HEK293 (cell line): ENCODE data around the gene GATA2.

Experiments used
- CTCF ChIA-PET: fragments of 350-600 bp; formaldehyde crosslinking; extraction: SDS; loops from one replicate; lab custom pipeline; 2021; ENCODE audit warnings: antibody characterized with exemption; lab: Yijun Ruan, JAX
- POLR2A ChIA-PET: fragments of 300-600 bp; formaldehyde crosslinking; extraction: SDS; loops from one replicate; lab custom pipeline; 2020; ENCODE audit warnings: antibody characterized with exemption, inconsistent platforms; lab: Yijun Ruan, JAX
- H3K27ac ChIP-seq: fragments of 200-500 bp; sonication (Bioruptor generic); 2 replicates; pipeline ENCODE4 v1.5.1; 2014; ENCODE audit warnings: low read depth, low read length, control low read depth, inconsistent platforms; ENCODE audit errors: extremely low read depth
- H3K36me3 ChIP-seq, 2 experiments: fragments of 200-500 bp in 1 of 2; sonication (Bioruptor generic) in 1 of 2; 1 replicate in 1 of 2; 2 replicates in 1 of 2; pipeline ENCODE4 v1.5.1; 2014 to 2017; ENCODE audit warnings: inconsistent platforms in 2 of 2, low read length in 2 of 2; ENCODE audit not compliant: control insufficient read depth in 2 of 2, insufficient read depth in 1 of 2
- H3K4me1 ChIP-seq: fragments of 200-500 bp; sonication (Bioruptor generic); 2 replicates; pipeline ENCODE4 v1.5.1; 2014; ENCODE audit warnings: mild to moderate bottlenecking, low read length, inconsistent platforms; ENCODE audit not compliant: control insufficient read depth, insufficient read depth
- H3K4me3 ChIP-seq: 2 replicates; pipeline ENCODE4 v1.5.1; 2011; ENCODE audit warnings: low read depth, mild to moderate bottlenecking, control low read depth, low read length, moderate library complexity
- H3K9me3 ChIP-seq: fragments of 200-500 bp; sonication (Bioruptor generic); 2 replicates; pipeline ENCODE4 v1.5.1; 2014; ENCODE audit warnings: low read depth, low read length, inconsistent platforms; ENCODE audit not compliant: control insufficient read depth, insufficient read depth
- HOXD13 ChIP-seq: sonication (generic); formaldehyde crosslinking; IDR thresholded peaks from 2 replicates; pipeline ENCODE4 v1.8.0; 2022; ENCODE audit warnings: missing genetic modification reagents, borderline replicate concordance
- SETDB1 ChIP-seq: IDR thresholded peaks from one replicate; pipeline ENCODE4 v1.6.1; 2017; ENCODE audit warnings: mild to moderate bottlenecking, low read length, moderate library complexity, mixed read lengths; ENCODE audit not compliant: insufficient read length
- YY2 ChIP-seq: fragments of 450-650 bp; formaldehyde crosslinking; IDR thresholded peaks from 2 replicates; pipeline ENCODE4 v1.5.1; 2016; ENCODE audit warnings: missing biosample characterization, missing genetic modification characterization
- ZEB2 ChIP-seq: fragments of 450-650 bp; formaldehyde crosslinking; IDR thresholded peaks from 2 replicates; pipeline ENCODE4 v1.5.1; 2016; ENCODE audit warnings: missing biosample characterization, missing genetic modification characterization
- ZFHX2 ChIP-seq: fragments of 450-650 bp; formaldehyde crosslinking; conservative IDR thresholded peaks from 2 replicates; pipeline ENCODE4 v1.5.1; 2016; ENCODE audit warnings: missing biosample characterization, missing genetic modification characterization
- ZIC2 ChIP-seq: fragments of 450-650 bp; formaldehyde crosslinking; IDR thresholded peaks from 2 replicates; pipeline ENCODE4 v1.5.1; 2016; ENCODE audit warnings: missing biosample characterization, missing genetic modification characterization
- ZNF132 ChIP-seq: fragments of 450-650 bp; formaldehyde crosslinking; IDR thresholded peaks from 2 replicates; pipeline ENCODE4 v1.5.1; 2017; ENCODE audit warnings: missing biosample characterization, missing genetic modification characterization, borderline replicate concordance
- ZNF157 ChIP-seq: fragments of 450-650 bp; formaldehyde crosslinking; IDR thresholded peaks from 2 replicates; pipeline ENCODE4 v1.5.1; 2016; ENCODE audit warnings: missing biosample characterization, missing genetic modification characterization
- ZNF169 ChIP-seq: fragments of 450-650 bp; formaldehyde crosslinking; IDR thresholded peaks from 2 replicates; pipeline ENCODE4 v1.5.1; 2016; ENCODE audit warnings: missing biosample characterization, missing genetic modification characterization
- ZNF214 ChIP-seq: fragments of 450-650 bp; formaldehyde crosslinking; IDR thresholded peaks from 2 replicates; pipeline ENCODE4 v1.5.1; 2017; ENCODE audit warnings: missing biosample characterization, mild to moderate bottlenecking, missing genetic modification characterization, borderline replicate concordance
- ZNF26 ChIP-seq: fragments of 450-650 bp; formaldehyde crosslinking; IDR thresholded peaks from 2 replicates; pipeline ENCODE4 v1.5.1; 2016; ENCODE audit warnings: missing biosample characterization, missing genetic modification characterization
- ZNF341 ChIP-seq: fragments of 450-650 bp; formaldehyde crosslinking; IDR thresholded peaks from 2 replicates; pipeline ENCODE4; 2016; ENCODE audit warnings: low read depth, missing biosample characterization, missing genetic modification characterization
- ZNF391 ChIP-seq: fragments of 450-650 bp; formaldehyde crosslinking; IDR thresholded peaks from 2 replicates; pipeline ENCODE4 v1.5.1; 2016; ENCODE audit warnings: low read depth, missing biosample characterization, missing genetic modification characterization, borderline replicate concordance
- ZNF394 ChIP-seq: fragments of 450-650 bp; formaldehyde crosslinking; IDR thresholded peaks from 2 replicates; pipeline ENCODE4 v1.5.1; 2016; ENCODE audit warnings: missing biosample characterization, missing genetic modification characterization, mild to moderate bottlenecking, moderate library complexity, borderline replicate concordance
- ZNF449 ChIP-seq: fragments of 450-650 bp; formaldehyde crosslinking; IDR thresholded peaks from 2 replicates; pipeline ENCODE4 v1.5.1; 2017; ENCODE audit warnings: missing biosample characterization, mild to moderate bottlenecking, missing genetic modification characterization, moderate library complexity
- ZNF548 ChIP-seq: fragments of 450-650 bp; formaldehyde crosslinking; IDR thresholded peaks from 2 replicates; pipeline ENCODE4 v1.5.1; 2016; ENCODE audit warnings: missing biosample characterization, missing genetic modification characterization
- ZNF558 ChIP-seq: fragments of 450-650 bp; formaldehyde crosslinking; IDR thresholded peaks from 2 replicates; pipeline ENCODE4 v1.5.1; 2016; ENCODE audit warnings: missing biosample characterization, missing genetic modification characterization
- ZNF596 ChIP-seq: fragments of 450-650 bp; IDR thresholded peaks from 2 replicates; pipeline ENCODE4 v1.5.0; 2018; ENCODE audit warnings: missing biosample characterization, mild to moderate bottlenecking, missing genetic modification characterization, moderate library complexity
- ZNF777 ChIP-seq: fragments of 450-650 bp; formaldehyde crosslinking; IDR thresholded peaks from 2 replicates; pipeline ENCODE4 v1.5.1; 2017; ENCODE audit warnings: missing biosample characterization, missing genetic modification characterization, borderline replicate concordance
- TF ChIP-seq, protein P1 (sequence below): fragments of 450-650 bp; IDR thresholded peaks from 2 replicates; pipeline ENCODE4 v1.5.1; 2018; ENCODE audit warnings: missing biosample characterization, mild to moderate bottlenecking, missing genetic modification characterization

The GATA2 gene

DNA sequence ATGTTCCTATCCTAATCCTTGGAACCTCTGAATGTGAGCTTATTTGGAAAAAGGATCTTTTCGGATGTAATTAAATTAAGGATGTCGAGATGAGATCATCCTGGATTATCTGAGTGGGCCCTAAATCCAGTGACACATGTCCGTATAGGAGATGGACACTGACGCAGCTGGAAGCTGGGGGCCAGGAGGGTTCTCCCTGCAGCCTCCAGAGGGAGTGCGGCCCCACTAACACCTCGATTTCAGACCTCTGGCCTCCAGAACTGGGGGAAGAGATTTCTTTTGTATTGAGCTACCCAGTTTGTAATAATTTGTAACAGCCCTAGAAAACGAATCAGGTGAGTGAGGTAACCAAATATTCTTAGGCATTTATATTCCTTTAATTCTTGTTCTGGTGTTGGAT, 28.8 kb downstream of the GATA2 start:
- H3K36me3 ChIP-seq, result no peaks in the 10 kb centered on the region
- H3K9me3 ChIP-seq, result no peaks in the 10 kb centered on the region
- CTCF ChIA-PET, result interaction anchor here (1.4 kb wide), 1 partner anchor 144 kb away, joined by 4 read pairs; no protein-coding TSS in a partner anchor
- no peak overlapping the region for H3K27ac ChIP-seq
- H3K4me3 ChIP-seq, result no peak overlapping the region
- POLR2A ChIA-PET, result no interaction called here
- H3K4me1 ChIP-seq, result no peaks in the 10 kb centered on the region
- no peak for TF ChIP-seq SETDB1
- TF ChIP-seq ZNF169, result no peak
- no peak for TF ChIP-seq ZNF449 (tag by site-specific recombination)
- no peak for TF ChIP-seq ZNF596 (tag by site-specific recombination)
- no peak for TF ChIP-seq ZNF394 (tag by site-specific recombination)
- TF ChIP-seq ZNF132 (tag by site-specific recombination), result no peak
- no peak for TF ChIP-seq ZNF548 (tag by site-specific recombination)
- no peak for TF ChIP-seq ZNF341 (tag by site-specific recombination)

DNA sequence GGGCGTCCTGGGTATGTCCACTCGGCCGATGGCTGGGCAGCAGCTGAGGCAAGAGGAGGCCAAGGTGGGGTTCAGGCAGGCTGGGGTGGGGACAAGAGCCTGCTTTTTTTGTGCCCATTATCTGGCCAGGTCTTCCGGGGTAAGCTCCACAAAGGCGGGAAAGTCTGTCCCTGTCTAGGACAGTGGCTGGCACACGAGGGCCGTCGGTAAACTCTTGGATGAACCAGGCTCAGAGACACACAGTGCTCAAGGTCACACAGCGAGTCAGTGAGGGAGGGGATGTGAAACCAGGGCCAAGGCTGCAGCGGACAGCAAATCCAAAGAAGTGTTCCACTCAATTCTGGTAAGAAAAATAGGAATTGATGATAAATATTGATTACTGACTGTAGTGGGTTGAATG, 29.2 kb downstream of the GATA2 start:
- H3K4me3 ChIP-seq, result no peak overlapping the region
- ChIA-PET POLR2A (no interaction called here), CTCF (interaction anchor here (1.4 kb wide), 1 partner anchor 145 kb away, joined by 4 read pairs; no protein-coding TSS in a partner anchor)
- H3K4me1 ChIP-seq, result no peaks in the 10 kb centered on the region
- TF ChIP-seq ZNF394 (tag by site-specific recombination) (no peak), ZNF777 (tag by site-specific recombination) (no peak), ZNF157 (tag by site-specific recombination) (no peak), ZNF558 (no peak), HOXD13 (CRISPR knock-in tag) (no peak), YY2 (tag by site-specific recombination) (no peak), ZNF26 (no peak), ZEB2 (tag by site-specific recombination) (no peak), ZIC2 (tag by site-specific recombination) (no peak), ZNF391 (tag by site-specific recombination) (no peak)
- TF ChIP-seq, protein P1, sequence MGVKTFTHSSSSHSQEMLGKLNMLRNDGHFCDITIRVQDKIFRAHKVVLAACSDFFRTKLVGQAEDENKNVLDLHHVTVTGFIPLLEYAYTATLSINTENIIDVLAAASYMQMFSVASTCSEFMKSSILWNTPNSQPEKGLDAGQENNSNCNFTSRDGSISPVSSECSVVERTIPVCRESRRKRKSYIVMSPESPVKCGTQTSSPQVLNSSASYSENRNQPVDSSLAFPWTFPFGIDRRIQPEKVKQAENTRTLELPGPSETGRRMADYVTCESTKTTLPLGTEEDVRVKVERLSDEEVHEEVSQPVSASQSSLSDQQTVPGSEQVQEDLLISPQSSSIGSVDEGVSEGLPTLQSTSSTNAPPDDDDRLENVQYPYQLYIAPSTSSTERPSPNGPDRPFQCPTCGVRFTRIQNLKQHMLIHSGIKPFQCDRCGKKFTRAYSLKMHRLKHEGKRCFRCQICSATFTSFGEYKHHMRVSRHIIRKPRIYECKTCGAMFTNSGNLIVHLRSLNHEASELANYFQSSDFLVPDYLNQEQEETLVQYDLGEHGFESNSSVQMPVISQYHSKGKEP, result no peak
- H3K9me3 ChIP-seq, result no peaks in the 10 kb centered on the region
- H3K36me3 ChIP-seq, result no peaks in the 10 kb centered on the region
- H3K27ac ChIP-seq, result no peak overlapping the region

DNA sequence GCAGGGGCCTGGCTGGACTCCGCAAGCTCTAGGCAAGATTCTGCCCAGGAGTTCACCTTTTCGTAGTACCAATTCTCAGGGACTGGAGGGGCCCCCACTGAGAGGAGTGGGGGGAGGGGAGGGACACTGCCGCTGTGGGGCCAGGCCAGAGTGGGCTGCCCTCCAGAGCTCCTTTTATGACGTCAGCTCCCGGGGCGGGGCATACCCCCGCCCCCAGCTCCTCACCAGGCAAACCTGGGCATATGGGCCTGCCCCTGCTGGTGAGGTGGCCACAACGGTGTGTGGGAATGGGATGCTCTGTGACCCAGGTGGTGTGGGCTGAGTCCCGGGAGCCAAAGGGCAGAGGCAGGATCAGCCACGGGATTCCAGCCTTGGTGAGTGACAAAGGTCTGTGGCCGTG, 29.6 kb downstream of the GATA2 start:
- Histone ChIP-seq H3K4me3 (no peak overlapping the region), H3K9me3 (no peaks in the 10 kb centered on the region), H3K4me1 (no peaks in the 10 kb centered on the region), H3K27ac (no peak overlapping the region), H3K36me3 (no peaks in the 10 kb centered on the region)
- POLR2A ChIA-PET, result no interaction called here
- TF ChIP-seq ZNF214 (no peak), ZFHX2 (tag by site-specific recombination) (peak; percentile 36; the same call in 1 of the 2 replicates)
- CTCF ChIA-PET, result interaction anchor here (1.4 kb wide), 1 partner anchor 145 kb away, joined by 4 read pairs; no protein-coding TSS in a partner anchor
